Ovary (tissue), 3 donors: ENCODE measurements around the gene IL22.

Experiments used
- CTCF ChIP-seq, 3 donors: fragments of 450-650 bp in 2 of 3; fragments of 200-600 bp in 1 of 3; IDR thresholded peaks; one replicate each; pipeline versions ENCODE4 v1.5.1 to v1.8.0; 2016 to 2022; ENCODE audit warnings: antibody characterized with exemption in 3 of 3, mild to moderate bottlenecking in 1 of 3
- EP300 ChIP-seq: sonication (generic); formaldehyde crosslinking; IDR thresholded peaks from one replicate; pipeline ENCODE4 v1.6.1; 2017; ENCODE audit warnings: antibody characterized with exemption
- POLR2A ChIP-seq: fragments of 450-650 bp; IDR thresholded peaks from one replicate; pipeline ENCODE4 v1.6.1; 2017; ENCODE audit warnings: antibody characterized with exemption, mild to moderate bottlenecking, moderate library complexity
- donor health status: DM: no; HTN: no; CAD: no.

GRCh38 chr12:68259318-68259940 is 6.0 kb upstream of the IL22 start:
- TF ChIP-seq CTCF (IDR thresholded peaks at IDR 0.05): no peak
- no peak for TF ChIP-seq POLR2A
- no peak for TF ChIP-seq EP300
